ENCODE results near the gene EXOSC1. TPM values are rescaled to one million over a fixed set of nuclear protein-coding genes. Genes with fewer than 3 reads are reported as not detected.

EXOSC1 gene
- total and polyA plus RNA-seq, 4 donors, result 11.2 to 25.9 (median 14.5) TPM

- Histone ChIP-seq H3K9ac (ENCODE audit: low read depth in 1 of 2, low read length in 2 of 2) (no peak overlapping the region), H3K27ac (ENCODE audit: low read depth in 1 of 2, low read length in 2 of 2) (no peak overlapping the region), H3K36me3 (ENCODE audit: control insufficient read depth in 4 of 4, insufficient read depth in 3 of 4, low read depth in 1 of 4, low read length in 3 of 4) (peaks cover 6 to 10% (median 8%) of the 10 kb centered on the region in 4 donors), H3K9me3 (ENCODE audit: control insufficient read depth in 4 of 4, low read length in 3 of 4) (no peaks in the 10 kb centered on the region), H3K4me3 (ENCODE audit: low read depth in 1 of 3, low read length in 3 of 3) (no peak overlapping the region), H3K27me3 (ENCODE audit: control insufficient read depth in 4 of 4, insufficient read depth in 4 of 4, low read length in 3 of 4) (no peaks in the 10 kb centered on the region), H3K4me1 (ENCODE audit: control insufficient read depth in 4 of 4, insufficient read depth in 4 of 4, low read length in 3 of 4) (peaks cover 0 to 6% (median 2%) of the 10 kb centered on the region in 4 donors)
- no peak for TF ChIP-seq FOXA1 (IDR thresholded peaks at IDR 0.05)
- no peak for TF ChIP-seq GABPA (IDR thresholded peaks at IDR 0.05 in 1 of 2, conservative IDR thresholded peaks at IDR 0.05 in 1 of 2)
- TF ChIP-seq HNF4G (IDR thresholded peaks at IDR 0.05), result no peak
- TF ChIP-seq SP1 (IDR thresholded peaks at IDR 0.05), result no peak
- no peak for TF ChIP-seq YY1 (IDR thresholded peaks at IDR 0.05)
- TF ChIP-seq, protein P1, sequence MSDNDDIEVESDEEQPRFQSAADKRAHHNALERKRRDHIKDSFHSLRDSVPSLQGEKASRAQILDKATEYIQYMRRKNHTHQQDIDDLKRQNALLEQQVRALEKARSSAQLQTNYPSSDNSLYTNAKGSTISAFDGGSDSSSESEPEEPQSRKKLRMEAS (IDR thresholded peaks at IDR 0.05), result no peak
- no peak for TF ChIP-seq JUND (IDR thresholded peaks at IDR 0.05)
- TF ChIP-seq EGR1 (IDR thresholded peaks at IDR 0.05; ENCODE audit: low read depth in 2 of 2), result no peak
- no peak for TF ChIP-seq ATF3 (IDR thresholded peaks at IDR 0.05)
- no peak for TF ChIP-seq CTCF (IDR thresholded peaks at IDR 0.05; ENCODE audit: low read depth, low read length, missing input control)
- TF ChIP-seq FOXA2 (IDR thresholded peaks at IDR 0.05), result no peak
- 97% methylated on average over 1 of the region's 1 CpG for WGBS
- no peak for DNase-seq (ENCODE audit: low spot score)
These were observed 38.1 kb upstream of the EXOSC1 start for GRCh38 chr10:97483921-97484320.

- DNase-seq (ENCODE audit: low spot score), result no peak
- TF ChIP-seq, protein P1 (IDR thresholded peaks at IDR 0.05), result no peak
- TF ChIP-seq FOXA1 (IDR thresholded peaks at IDR 0.05), result no peak
- no peak for TF ChIP-seq YY1 (IDR thresholded peaks at IDR 0.05)
- no peak for TF ChIP-seq HNF4G (IDR thresholded peaks at IDR 0.05)
- TF ChIP-seq CTCF (IDR thresholded peaks at IDR 0.05; ENCODE audit: low read depth, low read length, missing input control), result no peak
- no peak for TF ChIP-seq HNF4A (conservative IDR thresholded peaks at IDR 0.05)
- TF ChIP-seq ATF3 (IDR thresholded peaks at IDR 0.05), result no peak
- no peak for TF ChIP-seq EGR1 (IDR thresholded peaks at IDR 0.05; ENCODE audit: low read depth in 2 of 2)
- TF ChIP-seq, protein P2, sequence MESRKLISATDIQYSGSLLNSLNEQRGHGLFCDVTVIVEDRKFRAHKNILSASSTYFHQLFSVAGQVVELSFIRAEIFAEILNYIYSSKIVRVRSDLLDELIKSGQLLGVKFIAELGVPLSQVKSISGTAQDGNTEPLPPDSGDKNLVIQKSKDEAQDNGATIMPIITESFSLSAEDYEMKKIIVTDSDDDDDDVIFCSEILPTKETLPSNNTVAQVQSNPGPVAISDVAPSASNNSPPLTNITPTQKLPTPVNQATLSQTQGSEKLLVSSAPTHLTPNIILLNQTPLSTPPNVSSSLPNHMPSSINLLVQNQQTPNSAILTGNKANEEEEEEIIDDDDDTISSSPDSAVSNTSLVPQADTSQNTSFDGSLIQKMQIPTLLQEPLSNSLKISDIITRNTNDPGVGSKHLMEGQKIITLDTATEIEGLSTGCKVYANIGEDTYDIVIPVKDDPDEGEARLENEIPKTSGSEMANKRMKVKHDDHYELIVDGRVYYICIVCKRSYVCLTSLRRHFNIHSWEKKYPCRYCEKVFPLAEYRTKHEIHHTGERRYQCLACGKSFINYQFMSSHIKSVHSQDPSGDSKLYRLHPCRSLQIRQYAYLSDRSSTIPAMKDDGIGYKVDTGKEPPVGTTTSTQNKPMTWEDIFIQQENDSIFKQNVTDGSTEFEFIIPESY (IDR thresholded peaks at IDR 0.05), result no peak
- no peak for TF ChIP-seq RXRA (IDR thresholded peaks at IDR 0.05)
- TF ChIP-seq, protein P3, sequence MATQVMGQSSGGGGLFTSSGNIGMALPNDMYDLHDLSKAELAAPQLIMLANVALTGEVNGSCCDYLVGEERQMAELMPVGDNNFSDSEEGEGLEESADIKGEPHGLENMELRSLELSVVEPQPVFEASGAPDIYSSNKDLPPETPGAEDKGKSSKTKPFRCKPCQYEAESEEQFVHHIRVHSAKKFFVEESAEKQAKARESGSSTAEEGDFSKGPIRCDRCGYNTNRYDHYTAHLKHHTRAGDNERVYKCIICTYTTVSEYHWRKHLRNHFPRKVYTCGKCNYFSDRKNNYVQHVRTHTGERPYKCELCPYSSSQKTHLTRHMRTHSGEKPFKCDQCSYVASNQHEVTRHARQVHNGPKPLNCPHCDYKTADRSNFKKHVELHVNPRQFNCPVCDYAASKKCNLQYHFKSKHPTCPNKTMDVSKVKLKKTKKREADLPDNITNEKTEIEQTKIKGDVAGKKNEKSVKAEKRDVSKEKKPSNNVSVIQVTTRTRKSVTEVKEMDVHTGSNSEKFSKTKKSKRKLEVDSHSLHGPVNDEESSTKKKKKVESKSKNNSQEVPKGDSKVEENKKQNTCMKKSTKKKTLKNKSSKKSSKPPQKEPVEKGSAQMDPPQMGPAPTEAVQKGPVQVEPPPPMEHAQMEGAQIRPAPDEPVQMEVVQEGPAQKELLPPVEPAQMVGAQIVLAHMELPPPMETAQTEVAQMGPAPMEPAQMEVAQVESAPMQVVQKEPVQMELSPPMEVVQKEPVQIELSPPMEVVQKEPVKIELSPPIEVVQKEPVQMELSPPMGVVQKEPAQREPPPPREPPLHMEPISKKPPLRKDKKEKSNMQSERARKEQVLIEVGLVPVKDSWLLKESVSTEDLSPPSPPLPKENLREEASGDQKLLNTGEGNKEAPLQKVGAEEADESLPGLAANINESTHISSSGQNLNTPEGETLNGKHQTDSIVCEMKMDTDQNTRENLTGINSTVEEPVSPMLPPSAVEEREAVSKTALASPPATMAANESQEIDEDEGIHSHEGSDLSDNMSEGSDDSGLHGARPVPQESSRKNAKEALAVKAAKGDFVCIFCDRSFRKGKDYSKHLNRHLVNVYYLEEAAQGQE (IDR thresholded peaks at IDR 0.05), result no peak
- peaks cover 6 to 11% (median 9%) of the 10 kb centered on the region in 4 donors for H3K36me3 ChIP-seq (ENCODE audit: control insufficient read depth in 4 of 4, insufficient read depth in 3 of 4, low read depth in 1 of 4, low read length in 3 of 4)
- no peaks in the 10 kb centered on the region for H3K27me3 ChIP-seq (ENCODE audit: control insufficient read depth in 4 of 4, insufficient read depth in 4 of 4, low read length in 3 of 4)
- no peak overlapping the region for H3K27ac ChIP-seq (ENCODE audit: low read depth in 1 of 2, low read length in 2 of 2)
- WGBS, result 63% methylated on average over 3 of the region's 3 CpGs
- H3K9me3 ChIP-seq (ENCODE audit: control insufficient read depth in 4 of 4, low read length in 3 of 4), result no peaks in the 10 kb centered on the region
- peaks cover 0 to 6% (median 2%) of the 10 kb centered on the region in 4 donors for H3K4me1 ChIP-seq (ENCODE audit: control insufficient read depth in 4 of 4, insufficient read depth in 4 of 4, low read length in 3 of 4)
- H3K9ac ChIP-seq (ENCODE audit: low read depth in 1 of 2, low read length in 2 of 2), result no peak overlapping the region
- H3K4me3 ChIP-seq (ENCODE audit: low read depth in 1 of 3, low read length in 3 of 3), result no peak overlapping the region
These were observed 37.7 kb upstream of the EXOSC1 start for GRCh38 chr10:97483506-97483905.

All from liver (tissue), 9 donors.